ENCODE results near the gene C1QL4. TPM values are rescaled to one million over a fixed set of nuclear protein-coding genes. Genes with fewer than 3 reads are reported as not detected.

The C1QL4 gene
- total and polyA plus RNA-seq, 2 of the 8 experiments (the other 6 are each of a cell fraction or from before 2014, with no cell fraction given): 0.28 to 0.63 TPM

DNA sequence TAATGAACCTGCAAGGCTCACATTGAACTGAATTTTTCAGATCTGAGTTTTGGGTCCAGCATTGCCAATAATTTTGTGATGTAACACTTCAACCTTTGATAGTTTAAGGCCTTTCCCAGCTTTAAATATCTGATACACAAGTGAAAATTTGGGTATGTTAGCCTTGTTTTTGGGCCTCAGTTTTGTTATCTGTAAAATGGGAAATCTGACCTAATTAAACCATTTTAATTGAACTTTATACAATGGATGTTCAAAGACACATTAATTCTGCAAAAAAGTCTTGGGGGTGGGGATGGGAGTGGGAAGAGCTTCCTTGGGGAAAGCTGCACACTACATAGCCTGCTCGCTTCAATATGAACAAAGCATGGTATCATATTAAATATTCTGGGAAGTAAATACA, 25.1 kb upstream of the C1QL4 start:
- H4K5ac ChIP-seq (ENCODE audit: insufficient read length, low read depth, low read length): no peak overlapping the region
- peaks cover 0 to 3% (median 0%) of the 10 kb centered on the region in 4 experiments; a peak in 3 of 7 replicates for H3K27me3 ChIP-seq (replicated peaks in 1 of 4; ENCODE audit: control insufficient read depth in 3 of 4, extremely low read depth in 1 of 4, insufficient read depth in 3 of 4, low read length in 3 of 4)
- H3K9ac ChIP-seq (replicated peaks in 1 of 4; ENCODE audit: extremely low read depth in 1 of 4, low read depth in 3 of 4, low read length in 3 of 4): no peak overlapping the region
- H3K9me3 ChIP-seq (ENCODE audit: insufficient read depth in 2 of 2, low read depth in 1 of 2, low read length in 1 of 2): no peaks in the 10 kb centered on the region
- no peak overlapping the region for H3K4ac ChIP-seq (replicated peaks; ENCODE audit: insufficient read length, low read depth, low read length)
- H3K4me1 ChIP-seq (replicated peaks in 1 of 4; ENCODE audit: control insufficient read depth in 3 of 4, insufficient read depth in 4 of 4, low read length in 3 of 4): peaks cover 0 to 3% (median 0%) of the 10 kb centered on the region in 4 experiments; a peak in 1 of 7 replicates
- H3K14ac ChIP-seq (ENCODE audit: insufficient read length): no peak overlapping the region
- H4K91ac ChIP-seq (replicated peaks; ENCODE audit: insufficient read length, low read length): no peak overlapping the region
- no peaks in the 10 kb centered on the region for H3K79me2 ChIP-seq (ENCODE audit: control insufficient read depth in 1 of 2, insufficient read depth in 2 of 2, low read length in 2 of 2)
- H3K23ac ChIP-seq (ENCODE audit: insufficient read length): no peak overlapping the region
- no peak overlapping the region for H2BK120ac ChIP-seq (replicated peaks; ENCODE audit: low read depth, low read length)
- no peaks in the 10 kb centered on the region for H3K36me3 ChIP-seq (ENCODE audit: control insufficient read depth in 2 of 4, insufficient read depth in 4 of 4, low read length in 3 of 4)
- no peak for TF ChIP-seq HDAC6 (IDR thresholded peaks at IDR 0.05; ENCODE audit: low read depth, low read length)
- no peak for TF ChIP-seq HDAC2 (IDR thresholded peaks at IDR 0.05; ENCODE audit: borderline replicate concordance in 1 of 2, low read depth in 2 of 2, low read length in 2 of 2)
- TF ChIP-seq ZNF274 (IDR thresholded peaks at IDR 0.05; ENCODE audit: borderline replicate concordance, extremely low read depth, low read length): no peak
- TF ChIP-seq GTF2F1 (IDR thresholded peaks at IDR 0.05; ENCODE audit: borderline replicate concordance, low read depth, low read length): no peak
- no peak for TF ChIP-seq USF2 (IDR thresholded peaks at IDR 0.05; ENCODE audit: low read length)
- TF ChIP-seq SP2 (IDR thresholded peaks at IDR 0.05; ENCODE audit: low read length): no peak
- no peak for TF ChIP-seq TAF7 (optimal IDR thresholded peaks at IDR 0.05; ENCODE audit: borderline replicate concordance, low read depth, low read length)
- TF ChIP-seq SIX5 (IDR thresholded peaks at IDR 0.05; ENCODE audit: low read depth, low read length): no peak
- TF ChIP-seq TCF12 (IDR thresholded peaks at IDR 0.05; ENCODE audit: low read depth, low read length): no peak
- H3K79me1 ChIP-seq (ENCODE audit: low read depth, low read length): no peaks in the 10 kb centered on the region
- H2AK5ac ChIP-seq (ENCODE audit: low read depth, low read length): no peak overlapping the region
- peaks cover 5% of the 10 kb centered on the region; the same call in 1 of the 2 replicates for H3K23me2 ChIP-seq (ENCODE audit: low read depth, low read length)
- DNase-seq (ENCODE audit: low read depth in 1 of 2, low spot score in 2 of 2) (no peak), FAIRE-seq (no peak)
- no peak overlapping the region for H2BK12ac ChIP-seq (ENCODE audit: low read depth, low read length)
- no peak overlapping the region for H3K4me2 ChIP-seq (ENCODE audit: insufficient read depth in 1 of 2, low read depth in 2 of 2, low read length in 2 of 2)
- H2BK20ac ChIP-seq (ENCODE audit: low read length): no peak overlapping the region
- H3K27ac ChIP-seq (ENCODE audit: low read depth, low read length): no peak overlapping the region
- WGBS, 2 experiments (ENCODE audit: extremely low coverage in 1 of 2, insufficient coverage in 1 of 2, insufficient read length in 1 of 2, insufficient replicate concordance in 2 of 2, low coverage in 1 of 2, low lambda C conversion rate in 2 of 2, missing lambda C conversion rate in 1 of 2): 100% methylated on average over 1 of the region's 1 CpG; no CpG with 5 or more reads in 1 of the 2 experiments
- H3K18ac ChIP-seq (ENCODE audit: extremely low read depth, low read length): no peak overlapping the region
- H3K4me3 ChIP-seq (ENCODE audit: extremely low read depth in 1 of 4, insufficient read depth in 2 of 4, low read depth in 3 of 4, low read length in 4 of 4): no peak overlapping the region
- no peak overlapping the region for H3K56ac ChIP-seq (replicated peaks; ENCODE audit: insufficient read length, low read depth, low read length)
- CTCF ChIA-PET (ENCODE audit: partially characterized antibody): interaction anchor here (0.6 to 26.7 kb wide), 8 partner anchors 8 to 194 kb away, joined by 3 to 538 read pairs (median 4); no protein-coding TSS in a partner anchor
- H4K8ac ChIP-seq (ENCODE audit: extremely low read depth, insufficient read depth, low read length): no peak overlapping the region
- H2BK15ac ChIP-seq (ENCODE audit: low read length): no peak overlapping the region
- H2BK5ac ChIP-seq (ENCODE audit: low read depth, low read length): no peak overlapping the region
- H4K20me1 ChIP-seq (replicated peaks in 1 of 2; ENCODE audit: control insufficient read depth in 1 of 2, insufficient read depth in 2 of 2, low read length in 2 of 2): no peaks in the 10 kb centered on the region
- POLR2A ChIA-PET (ENCODE audit: partially characterized antibody): no interaction called here
- no peak overlapping the region for H2AFZ ChIP-seq (ENCODE audit: low read length)

Data from H1 (cell line).